Muscle layer of duodenum (tissue), 2 donors: ENCODE measurements around the gene CASP8.
A peak's percentile ranks its signal among the peaks of the same experiment; 100 is the strongest.

Experiments used
- H3K27ac ChIP-seq: one replicate; pipeline ENCODE4 v1.7.0; 2013; ENCODE audit warnings: mild to moderate bottlenecking, low read length
- H3K27me3 ChIP-seq: one replicate; pipeline ENCODE4 v1.7.0; 2013; ENCODE audit warnings: low read depth, mild to moderate bottlenecking, control low read depth, low read length
- H3K36me3 ChIP-seq, 2 donors: one replicate each; pipeline ENCODE4 v1.7.0; 2013; ENCODE audit warnings: low read length in 2 of 2, control low read depth in 1 of 2, mild to moderate bottlenecking in 1 of 2; ENCODE audit not compliant: insufficient read depth in 2 of 2, control insufficient read depth in 1 of 2
- H3K4me1 ChIP-seq, 2 donors: one replicate each; pipeline ENCODE4 v1.7.0; 2013; ENCODE audit warnings: low read length in 2 of 2, mild to moderate bottlenecking in 2 of 2, control low read depth in 1 of 2, moderate library complexity in 1 of 2; ENCODE audit not compliant: insufficient read depth in 2 of 2, control insufficient read depth in 1 of 2
- H3K4me3 ChIP-seq, 2 donors: one replicate each; pipeline ENCODE4 v1.7.0; 2013; ENCODE audit warnings: low read length in 2 of 2, low read depth in 1 of 2, mild to moderate bottlenecking in 1 of 2
- H3K9me3 ChIP-seq, 2 donors: one replicate each; pipeline ENCODE4 v1.7.0; 2013; ENCODE audit warnings: low read length in 2 of 2, control low read depth in 1 of 2, mild to moderate bottlenecking in 1 of 2; ENCODE audit not compliant: control insufficient read depth in 1 of 2
- donor health status: healthy.

The CASP8 gene

GRCh38 chr2:201248288-201248844 is 12.0 kb upstream of the CASP8 start:
- Histone ChIP-seq H3K4me3 (no peak overlapping the region), H3K27me3 (no peaks in the 10 kb centered on the region), H3K4me1 (no peaks in the 10 kb centered on the region), H3K36me3 (no peaks in the 10 kb centered on the region), H3K27ac (no peak overlapping the region), H3K9me3 (no peaks in the 10 kb centered on the region)

DNA sequence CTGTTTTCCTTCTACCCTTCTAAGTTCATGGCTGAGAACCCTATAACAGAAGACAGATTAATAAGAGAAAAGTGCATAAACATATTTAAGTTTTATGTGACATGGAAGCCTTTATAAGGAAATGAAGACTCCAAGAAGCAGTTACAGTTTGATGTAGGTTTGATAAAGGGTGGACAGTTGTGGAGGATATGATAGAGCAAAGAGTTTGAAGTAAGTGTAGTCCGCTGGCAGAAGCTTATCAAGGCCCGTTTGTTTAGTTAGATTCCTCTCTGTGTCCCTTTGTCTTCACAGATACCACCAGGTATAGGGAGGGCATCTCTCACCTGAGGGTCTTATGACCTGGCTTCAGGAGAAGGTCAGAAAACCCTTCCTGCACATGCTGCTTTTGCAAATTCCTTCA is 10.4 kb upstream of the CASP8 start:
- Histone ChIP-seq H3K4me3 (no peak overlapping the region), H3K27me3 (no peaks in the 10 kb centered on the region), H3K4me1 (peaks cover 0 to 6% of the 10 kb centered on the region in 2 donors), H3K36me3 (no peaks in the 10 kb centered on the region), H3K9me3 (no peaks in the 10 kb centered on the region), H3K27ac (no peak overlapping the region)

GRCh38 chr2:201250741-201251140 is 9.6 kb upstream of the CASP8 start:
- no peak overlapping the region for H3K27ac ChIP-seq
- no peaks in the 10 kb centered on the region for H3K36me3 ChIP-seq
- H3K4me3 ChIP-seq = no peak overlapping the region
- no peaks in the 10 kb centered on the region for H3K9me3 ChIP-seq
- no peaks in the 10 kb centered on the region for H3K27me3 ChIP-seq
- H3K4me1 ChIP-seq = peaks cover 0 to 6% of the 10 kb centered on the region in 2 donors

DNA sequence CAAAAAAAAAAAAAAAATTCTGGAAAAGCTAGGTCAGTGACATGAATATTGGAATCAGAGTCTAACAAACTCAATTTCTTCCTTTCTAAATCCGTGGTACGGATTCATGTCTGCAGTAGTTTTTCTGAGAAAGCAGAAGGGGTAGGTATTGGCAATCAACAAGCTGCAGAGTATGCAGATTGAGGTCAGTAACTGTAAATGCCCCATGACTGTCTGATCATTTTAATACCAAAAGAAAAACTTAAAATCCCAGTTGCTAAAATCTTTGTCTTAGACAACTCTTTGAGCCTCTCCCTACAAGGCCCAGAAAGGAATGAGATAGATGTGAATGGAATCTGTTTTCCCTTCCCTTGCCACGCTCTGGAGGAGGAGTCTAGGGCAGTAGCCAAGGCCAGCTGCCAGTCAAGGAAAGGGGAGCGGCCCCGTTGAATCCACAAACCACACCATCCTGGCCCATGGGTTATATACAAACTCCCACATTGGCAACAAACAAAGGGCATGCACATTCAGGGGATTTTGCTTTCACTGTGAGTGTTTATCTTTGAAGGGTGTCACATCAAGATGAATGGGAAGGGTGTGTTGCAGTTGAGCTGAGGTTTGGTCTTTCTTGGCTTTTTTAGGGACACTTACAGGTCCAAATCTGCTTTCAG is 6.1 kb upstream of the CASP8 start:
- Histone ChIP-seq H3K4me3 (no peak overlapping the region), H3K36me3 (peaks cover 0 to 3% of the 10 kb centered on the region in 2 donors), H3K4me1 (peaks cover 3 to 10% of the 10 kb centered on the region in 2 donors), H3K27me3 (no peaks in the 10 kb centered on the region), H3K27ac (no peak overlapping the region), H3K9me3 (no peaks in the 10 kb centered on the region)

DNA sequence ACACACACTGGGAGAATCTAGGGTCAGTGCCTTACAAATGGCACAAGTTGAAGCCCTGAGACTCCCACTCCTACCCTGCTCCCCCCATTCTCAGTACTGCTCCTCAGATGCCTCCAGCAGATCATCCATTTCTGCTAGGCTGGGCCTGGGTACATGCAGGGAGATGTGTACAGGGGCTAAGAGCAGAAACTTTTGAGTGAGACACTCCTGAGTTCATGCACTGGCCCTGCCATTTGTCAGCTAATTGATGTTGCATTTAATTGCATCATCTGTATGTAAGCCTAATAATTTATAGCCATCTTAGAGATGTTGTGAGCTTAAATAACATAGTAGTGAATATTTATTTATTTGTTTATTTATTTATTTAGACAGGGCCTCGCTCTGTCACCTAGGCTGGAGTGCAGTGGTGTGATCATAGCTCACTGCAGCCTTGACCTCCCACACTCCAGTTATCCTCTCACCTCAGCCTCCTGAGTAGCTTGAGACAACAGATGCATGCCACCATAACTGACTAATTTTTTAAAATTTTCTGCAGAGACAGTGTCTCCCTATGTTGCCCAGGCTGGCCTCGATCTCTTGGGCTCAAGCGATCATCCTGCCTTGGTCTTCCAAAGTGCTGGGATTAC is 4.8 kb upstream of the CASP8 start:
- Histone ChIP-seq H3K36me3 (peaks cover 0 to 3% of the 10 kb centered on the region in 2 donors), H3K27ac (no peak overlapping the region), H3K9me3 (no peaks in the 10 kb centered on the region), H3K4me3 (no peak overlapping the region), H3K27me3 (no peaks in the 10 kb centered on the region), H3K4me1 (peaks cover 3 to 11% of the 10 kb centered on the region in 2 donors)

GRCh38 chr2:201256082-201256481 is 4.3 kb upstream of the CASP8 start:
- H3K27ac ChIP-seq = no peak overlapping the region
- no peaks in the 10 kb centered on the region for H3K9me3 ChIP-seq
- H3K27me3 ChIP-seq = no peaks in the 10 kb centered on the region
- H3K4me3 ChIP-seq = no peak overlapping the region
- H3K36me3 ChIP-seq = peaks cover 0 to 3% of the 10 kb centered on the region in 2 donors
- peaks cover 3 to 11% of the 10 kb centered on the region in 2 donors for H3K4me1 ChIP-seq

- peak overlapping the region; percentile 97 for H3K27ac ChIP-seq
- peaks cover 3 to 14% of the 10 kb centered on the region in 2 donors for H3K4me1 ChIP-seq
- H3K4me3 ChIP-seq = peak overlapping the region; percentile 70 to 91
- H3K36me3 ChIP-seq = peaks cover 0 to 3% of the 10 kb centered on the region in 2 donors
- H3K27me3 ChIP-seq = no peaks in the 10 kb centered on the region
- no peaks in the 10 kb centered on the region for H3K9me3 ChIP-seq
Observed at GRCh38 chr2:201257381-201257955, 2.9 kb upstream of the CASP8 start.

DNA sequence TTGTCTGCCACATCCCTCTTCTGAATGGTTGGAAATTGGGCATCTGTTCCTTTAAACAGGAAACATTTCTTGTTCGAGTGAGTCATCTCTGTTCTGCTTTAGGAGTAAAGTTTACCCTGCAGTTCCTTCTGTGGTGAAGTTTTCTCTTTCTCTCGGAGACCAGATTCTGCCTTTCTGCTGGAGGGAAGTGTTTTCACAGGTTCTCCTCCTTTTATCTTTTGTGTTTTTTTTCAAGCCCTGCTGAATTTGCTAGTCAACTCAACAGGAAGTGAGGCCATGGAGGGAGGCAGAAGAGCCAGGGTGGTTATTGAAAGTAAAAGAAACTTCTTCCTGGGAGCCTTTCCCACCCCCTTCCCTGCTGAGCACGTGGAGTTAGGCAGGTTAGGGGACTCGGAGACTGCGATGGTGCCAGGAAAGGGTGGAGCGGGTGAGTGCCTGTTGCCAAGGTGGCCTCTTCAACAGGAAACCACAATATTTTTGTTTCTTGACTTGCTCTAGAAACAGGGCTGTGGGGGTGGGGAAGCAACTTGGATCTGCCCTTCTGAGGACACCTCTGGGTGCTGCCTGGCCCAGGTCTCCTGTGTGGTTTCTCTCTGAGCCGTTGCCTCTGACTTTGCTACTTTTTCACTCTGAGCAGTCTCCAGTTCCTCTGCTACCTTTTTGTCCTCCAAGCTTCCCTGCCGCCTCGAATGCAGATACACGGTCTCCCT is 2.2 kb upstream of the CASP8 start:
- no peaks in the 10 kb centered on the region for H3K9me3 ChIP-seq
- peaks cover 3 to 14% of the 10 kb centered on the region in 2 donors for H3K4me1 ChIP-seq
- H3K4me3 ChIP-seq = peak overlapping the region; percentile 70 to 91
- H3K27me3 ChIP-seq = no peaks in the 10 kb centered on the region
- peak overlapping the region; percentile 97 for H3K27ac ChIP-seq
- H3K36me3 ChIP-seq = peaks cover 0 to 3% of the 10 kb centered on the region in 2 donors

GRCh38 chr2:201258666-201259615 is 1.4 kb upstream of the CASP8 start:
- Histone ChIP-seq H3K4me1 (peaks cover 3 to 14% of the 10 kb centered on the region in 2 donors), H3K4me3 (peak overlapping the region; percentile 70 to 91), H3K9me3 (no peaks in the 10 kb centered on the region), H3K27me3 (no peaks in the 10 kb centered on the region), H3K27ac (peak overlapping the region; percentile 97), H3K36me3 (peaks cover 0 to 3% of the 10 kb centered on the region in 2 donors)

DNA sequence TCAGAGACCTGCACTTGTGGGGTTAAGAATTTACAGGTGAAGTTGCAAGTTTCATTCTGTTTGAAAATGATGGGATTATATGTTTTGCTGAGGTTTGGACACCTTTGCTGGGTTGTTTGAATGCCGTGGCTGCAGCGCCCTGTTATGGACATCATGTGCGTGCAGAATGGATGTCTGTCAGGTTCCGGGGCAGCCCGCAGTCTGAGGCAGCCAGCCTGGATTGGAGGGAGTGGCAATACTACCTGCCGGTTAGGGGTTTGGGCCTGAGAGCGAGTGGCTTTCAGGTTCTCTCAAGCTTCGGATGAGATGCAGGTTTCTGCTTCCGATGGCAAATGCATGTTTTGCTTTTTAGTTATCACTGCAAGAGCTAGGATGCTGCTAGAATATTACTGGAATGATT is 1.1 kb downstream of the CASP8 start:
- no peaks in the 10 kb centered on the region for H3K9me3 ChIP-seq
- peaks cover 3 to 8% of the 10 kb centered on the region in 2 donors for H3K4me1 ChIP-seq
- H3K36me3 ChIP-seq = peaks cover under 1 to 3% of the 10 kb centered on the region in 2 donors
- no peaks in the 10 kb centered on the region for H3K27me3 ChIP-seq
- H3K27ac ChIP-seq = no peak overlapping the region
- peak overlapping the region; percentile 18 to 46 for H3K4me3 ChIP-seq
